Left colon (tissue), 2 donors: Measurements from ENCODE around the gene GFOD1. TPM values are rescaled to one million over a fixed set of nuclear protein-coding genes. Genes with fewer than 3 reads are reported as not detected.

Experiments used
- ATAC-seq: fragments of 200-7000 bp; cut with Tn5 transposase; one replicate; pipeline ENCODE4 v1.9.1; 2020; ENCODE audit warnings: mild to moderate bottlenecking, moderate library complexity
- DNase-seq, 2 donors: peaks; one replicate each; pipeline ENCODE4 v3.0.0-alpha.2; 2020
- intact Hi-C, 2 donors: fragments of 100-400 bp; cut with DNase I in 1 of 2; cut with micrococcal nuclease in 1 of 2; formaldehyde crosslinking; loops; one replicate each; pipeline versions ENCODE4 v1.11.2 to v1.14.0; 2022; cut with DNase I, micrococcal nuclease
- long read RNA-seq: library from polyadenylated mRNA; unstranded; transcript quantifications from one replicate; pipeline ENCODE4 v2.0.0, GENCODE V29; 2021
- total RNA-seq, 2 donors: library from RNA; stranded (reverse); fragmentation: NEBNext Ultra II Directional; extraction: Animal tissue kit (Norgen Biotek cat#: 25700); gene quantifications; one replicate each; pipeline ENCODE4 v1.2.1, GENCODE V29; 2021
- donor health status: DM: no; HTN: no; CAD: no.
- donor health status: DM: yes; HTN: yes; CAD: no.

GFOD1 gene
- 10 to 100 TPM in 1 of 2 donors, 1 to 10 TPM in 1; 9.2 to 15.9 TPM for total RNA-seq
- long read RNA-seq, full-length matches to known transcripts: 12 of 22 reads
- long read RNA-seq, partial matches to known transcripts: 0 of 22 reads
- long read RNA-seq, other reads (novel, unspliced or antisense): 10 of 22 reads

GRCh38 chr6:13487122-13488014 lies at the start of gene GFOD1:
Gene GFOD1, minus strand, starts transcription at chr6:13487600. Its CDS starts 710 bp downstream, at chr6:13486890.
- ATAC-seq (peak; percentile 83), DNase-seq (peak; percentile 88 to 89)
- intact Hi-C loops: no loop called here

GRCh38 chr6:13536796-13537526 lies 49.6 kb upstream of the GFOD1 start:
- intact Hi-C loops: loop anchor here in 1 of 2 donors (5.0 kb wide), 1 partner anchor 195 kb away; no protein-coding TSS in a partner anchor
- ATAC-seq: peak; percentile 83

GRCh38 chr6:13535306-13535705 lies 47.9 kb upstream of the GFOD1 start:
- no peak for ATAC-seq
- no peak for DNase-seq
- intact Hi-C loops: loop anchor here in 1 of 2 donors (5.0 kb wide), 1 partner anchor 193 kb away; no protein-coding TSS in a partner anchor

More at GRCh38 chr6:13536796-13537526, 49.6 kb upstream of the GFOD1 start:
- no peak for DNase-seq

GRCh38 chr6:13534536-13534935 lies 47.1 kb upstream of the GFOD1 start:
- ATAC-seq: no peak
- DNase-seq: no peak
- intact Hi-C loops: no loop called here

GRCh38 chr6:13531956-13532355 lies 44.6 kb upstream of the GFOD1 start:
- DNase-seq (no peak), ATAC-seq (peak; percentile 69)
- intact Hi-C loops: no loop called here

GRCh38 chr6:13528777-13529343 lies 41.5 kb upstream of the GFOD1 start:
- intact Hi-C loops: no loop called here
- ATAC-seq (peak; percentile 31), DNase-seq (peak in 1 of 2 donors; percentile 42)

GRCh38 chr6:13528232-13528631 lies 40.8 kb upstream of the GFOD1 start:
- ATAC-seq (no peak), DNase-seq (no peak)
- intact Hi-C loops: no loop called here

- DNase-seq: no peak
- no peak for ATAC-seq
- intact Hi-C loops: no loop called here
Measured at GRCh38 chr6:13527671-13528056, 40.3 kb upstream of the GFOD1 start.

- intact Hi-C loops: no loop called here
- DNase-seq (peak; percentile 49 to 55), ATAC-seq (peak; percentile 63)
Measured at GRCh38 chr6:13526727-13527670, 39.6 kb upstream of the GFOD1 start.

GRCh38 chr6:13526357-13526726 lies 38.9 kb upstream of the GFOD1 start:
- ATAC-seq (no peak), DNase-seq (no peak)
- intact Hi-C loops: no loop called here

- ATAC-seq: peak; percentile 89
- DNase-seq: peak; percentile 35 to 51
- intact Hi-C loops: no loop called here
Measured at GRCh38 chr6:13524801-13525508, 37.6 kb upstream of the GFOD1 start.

- intact Hi-C loops: no loop called here
- DNase-seq: no peak
- no peak for ATAC-seq
Measured at GRCh38 chr6:13523826-13524622, 36.6 kb upstream of the GFOD1 start.

GRCh38 chr6:13522656-13523055 lies 35.3 kb upstream of the GFOD1 start:
- intact Hi-C loops: no loop called here
- no peak for ATAC-seq
- no peak for DNase-seq

GRCh38 chr6:13519839-13520238 lies 32.4 kb upstream of the GFOD1 start:
- intact Hi-C loops: no loop called here
- ATAC-seq (no peak), DNase-seq (no peak)

- no peak for ATAC-seq
- DNase-seq: no peak
- intact Hi-C loops: no loop called here
Measured at GRCh38 chr6:13517116-13517515, 29.7 kb upstream of the GFOD1 start.

- intact Hi-C loops: no loop called here
- DNase-seq (no peak), ATAC-seq (no peak)
Measured at GRCh38 chr6:13515912-13516311, 28.5 kb upstream of the GFOD1 start.
